Mammary epithelial cell (primary cell): ENCODE data around the gene INS.

Experiments used
- CTCF ChIP-seq, 2 donors: IDR thresholded peaks in 1 of 2; conservative IDR thresholded peaks in 1 of 2; 2 replicates each; pipeline ENCODE4 v1.5.1; 2011 to 2012; ENCODE audit warnings: inconsistent platforms in 2 of 2, low read length in 2 of 2, mild to moderate bottlenecking in 2 of 2, control low read depth in 1 of 2, low read depth in 1 of 2; ENCODE audit not compliant: insufficient read depth in 1 of 2; ENCODE audit errors: extremely low read depth in 1 of 2
- EZH2 ChIP-seq: IDR thresholded peaks from 2 replicates; pipeline ENCODE4 v1.6.1; 2012; ENCODE audit warnings: low read length, inconsistent platforms, borderline replicate concordance

GRCh38 chr11:2200536-2200935, 39.5 kb upstream of the INS start:
- no peak for TF ChIP-seq CTCF (conservative IDR thresholded peaks at IDR 0.05 in 1 of 2, IDR thresholded peaks at IDR 0.05 in 1 of 2; ENCODE audit: extremely low read depth in 1 of 2, insufficient read depth in 1 of 2, low read depth in 1 of 2, low read length in 2 of 2)
- TF ChIP-seq EZH2 = no peak
